Measurements from ENCODE around the gene DLG1. TPM values are rescaled to one million over a fixed set of nuclear protein-coding genes. Genes with fewer than 3 reads are reported as not detected.

DLG1 gene
- total RNA-seq, 1 donor from 2014 or later, result 56.7 TPM

- no peak for DNase-seq (ENCODE audit: low read depth in 2 of 2)
These were observed 122.9 kb downstream of the DLG1 start for GRCh38 chr3:197175503-197175902.

GRCh38 chr3:197174927-197175326, 123.5 kb downstream of the DLG1 start:
- DNase-seq (ENCODE audit: low read depth in 2 of 2), result no peak

GRCh38 chr3:197173620-197174019, 124.8 kb downstream of the DLG1 start:
- no peak for DNase-seq (ENCODE audit: low read depth in 2 of 2)

GRCh38 chr3:197171481-197172067, 126.8 kb downstream of the DLG1 start:
- no peak for DNase-seq (ENCODE audit: low read depth in 2 of 2)

GRCh38 chr3:197169028-197169427, 129.4 kb downstream of the DLG1 start:
- DNase-seq (ENCODE audit: low read depth in 2 of 2), result no peak

- peak; percentile 54 to 61 for DNase-seq (ENCODE audit: low read depth in 2 of 2)
These were observed 129.8 kb downstream of the DLG1 start for GRCh38 chr3:197168606-197169005.

- DNase-seq (ENCODE audit: low read depth in 2 of 2), result no peak
These were observed 130.3 kb downstream of the DLG1 start for GRCh38 chr3:197168063-197168462.

- no peak for DNase-seq (ENCODE audit: low read depth in 2 of 2)
These were observed 130.9 kb downstream of the DLG1 start for GRCh38 chr3:197167549-197167948.

- DNase-seq (ENCODE audit: low read depth in 2 of 2), result no peak
These were observed 132.5 kb downstream of the DLG1 start for GRCh38 chr3:197165890-197166289.

GRCh38 chr3:197155046-197155445, 143.4 kb downstream of the DLG1 start:
- no peak for DNase-seq (ENCODE audit: low read depth in 2 of 2)

- DNase-seq (ENCODE audit: low read depth in 2 of 2), result peak; percentile 21 to 36
These were observed 146.8 kb downstream of the DLG1 start for GRCh38 chr3:197151580-197151979.

- DNase-seq (ENCODE audit: low read depth in 2 of 2), result peak; percentile 15 to 33
These were observed 148.9 kb downstream of the DLG1 start for GRCh38 chr3:197149528-197149927.

GRCh38 chr3:197144188-197144587, 154.2 kb downstream of the DLG1 start:
- no peak for DNase-seq (ENCODE audit: low read depth in 2 of 2)

GRCh38 chr3:197139586-197139985, 158.8 kb downstream of the DLG1 start:
- DNase-seq (ENCODE audit: low read depth in 2 of 2), result peak; percentile 89 to 95

- no peak for DNase-seq (ENCODE audit: low read depth in 2 of 2)
These were observed 160.7 kb downstream of the DLG1 start for GRCh38 chr3:197137751-197138150.

GRCh38 chr3:197136744-197137143, 161.7 kb downstream of the DLG1 start:
- DNase-seq (ENCODE audit: low read depth in 2 of 2), result no peak

- peak in 1 of 2 donors; percentile 60 for DNase-seq (ENCODE audit: low read depth in 2 of 2)
These were observed 163.2 kb downstream of the DLG1 start for GRCh38 chr3:197135212-197135611.

GRCh38 chr3:197132916-197133530, 165.4 kb downstream of the DLG1 start:
- DNase-seq (ENCODE audit: low read depth in 2 of 2), result no peak

- DNase-seq (ENCODE audit: low read depth in 2 of 2), result no peak
These were observed 172.8 kb downstream of the DLG1 start for GRCh38 chr3:197125636-197126035.

- DNase-seq (ENCODE audit: low read depth in 2 of 2), result no peak
These were observed 173.7 kb downstream of the DLG1 start for GRCh38 chr3:197124713-197125112.

GRCh38 chr3:197122394-197122793, 176.0 kb downstream of the DLG1 start:
- no peak for DNase-seq (ENCODE audit: low read depth in 2 of 2)

- DNase-seq (ENCODE audit: low read depth in 2 of 2), result no peak
These were observed 181.3 kb downstream of the DLG1 start for GRCh38 chr3:197117114-197117513.

GRCh38 chr3:197114007-197114406, 184.4 kb downstream of the DLG1 start:
- no peak for DNase-seq (ENCODE audit: low read depth in 2 of 2)

- DNase-seq (ENCODE audit: low read depth in 2 of 2), result no peak
These were observed 186.7 kb downstream of the DLG1 start for GRCh38 chr3:197111685-197112084.

Data from dermis microvascular lymphatic vessel endothelial cell (primary cell).